Choroid plexus epithelial cell (primary cell): Measurements from ENCODE around the gene ZNF333.

Experiments
- DNase-seq: peaks from one replicate; pipeline ENCODE4 v3.0.0-alpha.2; 2010; ENCODE audit warnings: low read depth
- H3K4me3 ChIP-seq: 2 replicates; pipeline ENCODE4 v1.5.1; 2011; ENCODE audit warnings: low read depth, mild to moderate bottlenecking, control low read depth, low read length, moderate library complexity
- CTCF ChIP-seq: conservative IDR thresholded peaks from 2 replicates; pipeline ENCODE4 v1.5.1; 2011; ENCODE audit warnings: low read depth, mild to moderate bottlenecking, control low read depth, inconsistent platforms, low read length, moderate library complexity

ZNF333 gene

GRCh38 chr19:14735915-14736314 lies 46.1 kb downstream of the ZNF333 start:
- no peak overlapping the region for H3K4me3 ChIP-seq
- no peak for DNase-seq
- no peak for TF ChIP-seq CTCF

GRCh38 chr19:14746886-14747285 lies 57.0 kb downstream of the ZNF333 start:
- no peak for DNase-seq
- no peak for TF ChIP-seq CTCF
- H3K4me3 ChIP-seq: no peak overlapping the region

- no peak for TF ChIP-seq CTCF
- no peak overlapping the region for H3K4me3 ChIP-seq
- no peak for DNase-seq
Observed at GRCh38 chr19:14748601-14749000, 58.8 kb downstream of the ZNF333 start.

- TF ChIP-seq CTCF: no peak
- H3K4me3 ChIP-seq: no peak overlapping the region
- DNase-seq: peak; percentile 5
Observed at GRCh38 chr19:14758816-14759215, 69.0 kb downstream of the ZNF333 start.

- DNase-seq: no peak
- no peak for TF ChIP-seq CTCF
Observed at GRCh38 chr19:14761607-14762006, 71.8 kb downstream of the ZNF333 start.

GRCh38 chr19:14762111-14762510 lies 72.3 kb downstream of the ZNF333 start:
- no peak overlapping the region for H3K4me3 ChIP-seq
- DNase-seq: no peak
- no peak for TF ChIP-seq CTCF

More at GRCh38 chr19:14761607-14762006, 71.8 kb downstream of the ZNF333 start:
- H3K4me3 ChIP-seq: no peak overlapping the region

GRCh38 chr19:14763497-14764145 lies 73.8 kb downstream of the ZNF333 start:
- no peak for DNase-seq
- H3K4me3 ChIP-seq: no peak overlapping the region
- no peak for TF ChIP-seq CTCF
